Measurements from ENCODE around the gene IL17A. TPM values are rescaled to one million over a fixed set of nuclear protein-coding genes. Genes with fewer than 3 reads are reported as not detected.

IL17A gene
- total RNA-seq, 4 donors from 2014 or later = not detected

DNA sequence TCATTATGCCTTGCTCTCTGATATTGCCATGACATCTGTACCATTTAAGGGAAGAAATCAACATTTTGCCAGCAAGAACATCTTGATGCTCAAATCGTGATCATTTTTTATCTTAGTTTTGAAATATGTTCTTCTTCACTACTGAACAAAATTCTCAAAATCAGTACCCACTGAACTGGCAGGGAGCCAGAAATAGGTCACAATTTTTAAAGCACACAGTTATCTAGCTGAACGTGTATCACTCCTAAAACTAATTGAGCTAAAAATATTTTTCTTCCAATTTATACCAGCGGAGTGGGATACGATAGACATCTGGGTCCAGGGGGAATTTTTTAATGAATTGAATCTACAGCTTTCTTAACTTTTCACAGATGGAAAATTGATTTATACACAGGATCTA, 46.8 kb downstream of the IL17A start:
- DNase-seq (ENCODE audit: low spot score) (no peak), ATAC-seq (ENCODE audit: low FRiP score) (no peak)
- TF ChIP-seq, protein P1, sequence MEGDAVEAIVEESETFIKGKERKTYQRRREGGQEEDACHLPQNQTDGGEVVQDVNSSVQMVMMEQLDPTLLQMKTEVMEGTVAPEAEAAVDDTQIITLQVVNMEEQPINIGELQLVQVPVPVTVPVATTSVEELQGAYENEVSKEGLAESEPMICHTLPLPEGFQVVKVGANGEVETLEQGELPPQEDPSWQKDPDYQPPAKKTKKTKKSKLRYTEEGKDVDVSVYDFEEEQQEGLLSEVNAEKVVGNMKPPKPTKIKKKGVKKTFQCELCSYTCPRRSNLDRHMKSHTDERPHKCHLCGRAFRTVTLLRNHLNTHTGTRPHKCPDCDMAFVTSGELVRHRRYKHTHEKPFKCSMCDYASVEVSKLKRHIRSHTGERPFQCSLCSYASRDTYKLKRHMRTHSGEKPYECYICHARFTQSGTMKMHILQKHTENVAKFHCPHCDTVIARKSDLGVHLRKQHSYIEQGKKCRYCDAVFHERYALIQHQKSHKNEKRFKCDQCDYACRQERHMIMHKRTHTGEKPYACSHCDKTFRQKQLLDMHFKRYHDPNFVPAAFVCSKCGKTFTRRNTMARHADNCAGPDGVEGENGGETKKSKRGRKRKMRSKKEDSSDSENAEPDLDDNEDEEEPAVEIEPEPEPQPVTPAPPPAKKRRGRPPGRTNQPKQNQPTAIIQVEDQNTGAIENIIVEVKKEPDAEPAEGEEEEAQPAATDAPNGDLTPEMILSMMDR (IDR thresholded peaks at IDR 0.05) = no peak

DNA sequence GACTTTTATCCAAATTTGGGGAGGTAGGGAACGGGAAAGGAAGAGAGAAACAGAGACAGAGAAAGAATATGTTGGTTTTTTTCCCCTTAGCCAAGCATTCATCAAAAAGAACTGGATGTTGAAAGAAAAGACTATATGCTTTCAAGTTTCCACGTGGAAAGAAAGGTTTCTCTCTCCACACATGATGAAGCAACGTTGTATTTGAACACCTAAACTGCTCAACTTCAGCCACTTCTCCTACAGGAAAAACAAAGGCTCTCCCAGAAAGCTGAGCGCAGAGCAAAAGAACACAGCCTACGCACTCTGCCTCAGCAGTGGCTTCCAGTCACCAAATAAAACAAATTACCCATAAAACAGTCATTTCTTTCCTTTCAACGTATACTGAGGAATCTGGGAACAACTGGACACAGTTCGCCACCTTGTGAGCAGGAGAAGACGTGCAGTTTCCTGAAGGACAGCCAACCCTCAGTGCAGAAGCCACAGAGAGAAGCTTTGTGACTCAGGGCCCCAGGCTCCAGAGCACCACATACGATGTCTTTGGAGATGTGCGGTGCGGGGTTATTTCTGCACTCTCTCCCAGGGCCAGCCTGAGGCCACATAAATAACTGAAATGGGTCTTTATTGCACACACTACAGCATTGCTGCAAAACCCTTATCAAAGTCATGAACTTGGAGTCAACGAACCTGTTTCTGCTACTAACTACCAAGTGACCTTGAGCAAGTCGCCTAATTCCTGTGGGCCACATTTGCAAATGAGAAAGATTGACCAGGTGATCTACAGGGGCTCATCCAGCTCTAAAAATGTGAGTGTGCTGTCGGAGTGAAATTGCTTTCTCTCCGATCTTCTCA, 48.0 kb downstream of the IL17A start:
- no peak for ATAC-seq (ENCODE audit: low FRiP score)
- TF ChIP-seq, protein P1 (IDR thresholded peaks at IDR 0.05) = no peak
- DNase-seq (ENCODE audit: low spot score) = no peak

Small RNA genes within 50 kb of the gene (small RNA-seq; reads per million reads assigned to genes)
- gene MIR133B (not detected), gene MIR206 (not detected)

Other genes starting within 250 kb of the IL17A start
- gene PKHD1, start 98.8 kb upstream of the IL17A start, total RNA-seq = under 1 TPM in 1 of 4 donors, not detected in 3; 0.12 TPM
- gene IL17F, start 58.1 kb downstream of the IL17A start, total RNA-seq = not detected
- 10 to 100 TPM; 24.8 to 43.0 (median 32.3) TPM for gene MCM3, start 98.4 kb downstream of the IL17A start, total RNA-seq
- gene PAQR8, start 175.8 kb downstream of the IL17A start, total RNA-seq = 1 to 10 TPM; 1.5 to 7.9 (median 3.6) TPM
- 10 to 100 TPM; 10.2 to 33.0 (median 20.8) TPM for gene EFHC1, start 234.0 kb downstream of the IL17A start, total RNA-seq